OCI-LY7 (cell line): Measurements from ENCODE around the gene CDH16.

Experiments used
- CTCF ChIP-seq: fragments of 200-600 bp; sonication (generic); conservative IDR thresholded peaks from 2 replicates; pipeline ENCODE4 v1.5.1; 2014; ENCODE audit warnings: mild to moderate bottlenecking, antibody characterized with exemption, low read length, moderate library complexity, mixed read lengths
- EZH2phosphoT487 ChIP-seq: fragments of 200-600 bp; sonication (generic); IDR thresholded peaks from 2 replicates; pipeline ENCODE4 v1.6.1; 2018; ENCODE audit warnings: low read depth, borderline replicate concordance, mild to moderate bottlenecking, mixed run types, antibody characterized with exemption, low read length, moderate library complexity, mixed read lengths

GRCh38 chr16:66944054-66944441, 25.4 kb upstream of the CDH16 start:
- no peak for TF ChIP-seq CTCF
- no peak for TF ChIP-seq EZH2phosphoT487
